Measurements from ENCODE around the gene MAGI2. TPM values are rescaled to one million over a fixed set of nuclear protein-coding genes. Genes with fewer than 3 reads are reported as not detected.

The MAGI2 gene
- total RNA-seq, 1 donor from 2014 or later = 5.8 TPM

GRCh38 chr7:78170815-78171214 lies 1282.7 kb downstream of the MAGI2 start:
- Mint-ChIP-seq H3K4me3 (ENCODE audit: unreplicated experiment) (no peak overlapping the region), H3K27ac (ENCODE audit: unreplicated experiment) (no peak overlapping the region), H3K27me3 (ENCODE audit: low read depth) (no peaks in the 10 kb centered on the region), H3K9me3 (ENCODE audit: low read depth) (no peaks in the 10 kb centered on the region), H3K4me1 (ENCODE audit: low read depth) (peaks cover 9% of the 10 kb centered on the region), H3K36me3 (ENCODE audit: low read depth) (no peaks in the 10 kb centered on the region)
- no peak for DNase-seq (ENCODE audit: low spot score)
- TF ChIP-seq CTCF (IDR thresholded peaks at IDR 0.05) = no peak

DNA sequence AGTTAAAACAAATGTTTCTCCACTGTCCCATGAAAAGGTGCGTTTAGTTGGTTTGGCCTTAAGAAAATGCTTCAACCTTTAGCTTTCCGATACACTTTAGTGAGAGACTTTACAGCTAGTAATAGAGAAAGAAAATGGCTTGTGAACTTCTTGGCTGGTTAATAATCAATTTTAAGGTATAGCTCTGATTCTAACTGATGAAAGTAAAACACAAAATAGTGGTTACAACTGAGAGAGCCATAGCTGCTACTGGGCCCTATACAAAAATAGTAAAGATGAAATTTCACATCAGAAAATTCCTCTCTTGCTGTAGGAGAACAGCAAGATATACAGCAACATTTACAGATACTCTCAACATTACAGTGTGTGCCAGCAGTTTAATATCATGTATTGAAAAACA lies 1283.5 kb downstream of the MAGI2 start:
- H3K9me3 Mint-ChIP-seq (ENCODE audit: low read depth) = no peaks in the 10 kb centered on the region
- DNase-seq (ENCODE audit: low spot score) = no peak
- no peaks in the 10 kb centered on the region for H3K27me3 Mint-ChIP-seq (ENCODE audit: low read depth)
- no peak overlapping the region for H3K4me3 Mint-ChIP-seq (ENCODE audit: unreplicated experiment)
- no peak for TF ChIP-seq CTCF (IDR thresholded peaks at IDR 0.05)
- peaks cover 5% of the 10 kb centered on the region for H3K4me1 Mint-ChIP-seq (ENCODE audit: low read depth)
- H3K36me3 Mint-ChIP-seq (ENCODE audit: low read depth) = no peaks in the 10 kb centered on the region
- no peak overlapping the region for H3K27ac Mint-ChIP-seq (ENCODE audit: unreplicated experiment)

GRCh38 chr7:78168865-78169264 lies 1284.6 kb downstream of the MAGI2 start:
- TF ChIP-seq CTCF (IDR thresholded peaks at IDR 0.05) = no peak
- no peak overlapping the region for H3K27ac Mint-ChIP-seq (ENCODE audit: unreplicated experiment)
- DNase-seq (ENCODE audit: low spot score) = no peak
- no peaks in the 10 kb centered on the region for H3K9me3 Mint-ChIP-seq (ENCODE audit: low read depth)
- no peaks in the 10 kb centered on the region for H3K36me3 Mint-ChIP-seq (ENCODE audit: low read depth)
- no peaks in the 10 kb centered on the region for H3K27me3 Mint-ChIP-seq (ENCODE audit: low read depth)
- H3K4me1 Mint-ChIP-seq (ENCODE audit: low read depth) = peaks cover 5% of the 10 kb centered on the region
- H3K4me3 Mint-ChIP-seq (ENCODE audit: unreplicated experiment) = no peak overlapping the region

DNA sequence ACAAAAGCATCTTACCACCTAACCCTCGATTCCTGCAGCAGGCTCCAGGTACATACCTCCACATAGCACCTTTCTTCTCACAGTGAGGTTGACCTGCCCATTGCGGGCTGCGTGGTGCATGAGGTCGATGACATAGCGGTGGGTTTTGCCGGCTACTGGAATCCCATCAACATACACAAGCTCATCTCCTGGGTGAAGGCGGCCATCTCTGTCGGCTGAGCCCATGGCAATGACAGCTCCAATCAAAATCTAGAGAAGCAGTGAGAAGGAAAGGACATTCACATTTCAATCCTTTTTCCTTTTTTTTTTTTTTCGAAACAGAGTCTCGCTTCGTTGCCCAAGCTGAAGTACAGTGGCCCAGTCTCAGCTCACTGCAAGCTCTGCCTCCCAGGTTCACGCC lies 1285.6 kb downstream of the MAGI2 start:
- Mint-ChIP-seq H3K27ac (ENCODE audit: unreplicated experiment) (no peak overlapping the region), H3K27me3 (ENCODE audit: low read depth) (no peaks in the 10 kb centered on the region), H3K9me3 (ENCODE audit: low read depth) (no peaks in the 10 kb centered on the region), H3K36me3 (ENCODE audit: low read depth) (no peaks in the 10 kb centered on the region), H3K4me3 (ENCODE audit: unreplicated experiment) (no peak overlapping the region), H3K4me1 (ENCODE audit: low read depth) (peaks cover 5% of the 10 kb centered on the region)
- DNase-seq (ENCODE audit: low spot score) = no peak
- no peak for TF ChIP-seq CTCF (IDR thresholded peaks at IDR 0.05)

GRCh38 chr7:78165854-78166253 lies 1287.6 kb downstream of the MAGI2 start:
- H3K4me1 Mint-ChIP-seq (ENCODE audit: low read depth) = peaks cover 5% of the 10 kb centered on the region
- no peaks in the 10 kb centered on the region for H3K9me3 Mint-ChIP-seq (ENCODE audit: low read depth)
- no peaks in the 10 kb centered on the region for H3K27me3 Mint-ChIP-seq (ENCODE audit: low read depth)
- H3K36me3 Mint-ChIP-seq (ENCODE audit: low read depth) = no peaks in the 10 kb centered on the region
- no peak for TF ChIP-seq CTCF (IDR thresholded peaks at IDR 0.05)
- no peak for DNase-seq (ENCODE audit: low spot score)
- H3K27ac Mint-ChIP-seq (ENCODE audit: unreplicated experiment) = no peak overlapping the region
- H3K4me3 Mint-ChIP-seq (ENCODE audit: unreplicated experiment) = no peak overlapping the region

Data from chondrocyte (in vitro differentiated cells).